Right lobe of liver (tissue), 6 donors: Measurements from ENCODE around the gene EDN2. TPM values are rescaled to one million over a fixed set of nuclear protein-coding genes. Genes with fewer than 3 reads are reported as not detected.
A peak's percentile ranks its signal among the peaks of the same experiment; 100 is the strongest.

ENCODE experiments used
- ATAC-seq, 4 donors: fragments of 200-7000 bp; cut with Tn5 transposase; one replicate each; pipeline ENCODE4 v1.9.1; 2020; ENCODE audit warnings: mild to moderate bottlenecking in 4 of 4, moderate library complexity in 4 of 4
- DNase-seq, 3 donors: peaks; one replicate each; pipeline ENCODE4 v3.0.0-alpha.2; 2020
- H3K27ac ChIP-seq, 3 donors: fragments of 200-600 bp; one replicate each; pipeline ENCODE4 v1.8.0; 2022
- H3K27me3 ChIP-seq, 2 donors: fragments of 200-600 bp; one replicate each; pipeline ENCODE4 v1.8.0; 2022
- H3K36me3 ChIP-seq, 4 donors: fragments of 200-600 bp; sonication (generic) in 1 of 4; one replicate each; pipeline versions ENCODE4 v1.5.1 to v1.8.0; 2017 to 2022; ENCODE audit warnings: control low read depth in 1 of 4
- H3K4me1 ChIP-seq, 4 donors: fragments of 200-600 bp; sonication (generic) in 1 of 4; one replicate each; pipeline versions ENCODE4 v1.5.1 to v1.8.0; 2017 to 2022; ENCODE audit warnings: control low read depth in 1 of 4
- H3K4me3 ChIP-seq, 3 donors: fragments of 200-600 bp; one replicate each; pipeline ENCODE4 v1.8.0; 2022
- H3K9me3 ChIP-seq, 4 donors: fragments of 200-600 bp; sonication (generic) in 1 of 4; one replicate each; pipeline versions ENCODE4 v1.5.1 to v1.8.0; 2017 to 2022; ENCODE audit warnings: control low read depth in 1 of 4
- CTCF ChIP-seq, 4 donors: fragments of 200-600 bp in 3 of 4; fragments of 450-650 bp in 1 of 4; IDR thresholded peaks; one replicate each; pipeline versions ENCODE4 v1.5.1 to v1.8.0; 2016 to 2022; ENCODE audit warnings: antibody characterized with exemption in 4 of 4, mild to moderate bottlenecking in 2 of 4
- POLR2A ChIP-seq: fragments of 450-650 bp; IDR thresholded peaks from one replicate; pipeline ENCODE4 v1.6.1; 2017; ENCODE audit warnings: antibody characterized with exemption, mild to moderate bottlenecking
- WGBS: methylation state at CpG from one replicate; pipeline ENCODE4 v1.1.6; 2018; ENCODE audit warnings: low coverage, low lambda C conversion rate; ENCODE audit not compliant: insufficient coverage; ENCODE audit errors: missing lambda C conversion rate; 5-methylcytosine and 5-hydroxymethylcytosine counted together
- intact Hi-C, 2 donors: fragments of 100-400 bp; cut with DNase I; formaldehyde crosslinking; loops; one replicate each; pipeline versions ENCODE4 v1.11.2 to v1.14.1; 2022
- total RNA-seq, 6 experiments: library from RNA; depleted of rRNA in 2 of 6; stranded (reverse); fragments of >200 nt in 2 of 6; fragmentation: NEBNext Ultra II Directional in 3 of 6; extraction: Animal tissue kit (Norgen Biotek cat#: 25700) in 3 of 6; gene quantifications; one replicate each; pipeline versions ENCODE4 v1.1.0 to v1.2.4, GENCODE V29; 2016 to 2023
- donor health status: DM: no; HTN: yes; CAD: no.
- donor health status: DM: no; HTN: no; CAD: no.
- donor health status: DM: no; HTN: no; CAD: no.
- donor health status: DM: no; HTN: yes; CAD: no.
- donor health status: DM: no; HTN: yes; CAD: no.

The EDN2 gene
- total RNA-seq, 6 experiments from 2014 or later, result 0.18 to 1.6 (median 0.31) TPM; not detected in 2

DNA sequence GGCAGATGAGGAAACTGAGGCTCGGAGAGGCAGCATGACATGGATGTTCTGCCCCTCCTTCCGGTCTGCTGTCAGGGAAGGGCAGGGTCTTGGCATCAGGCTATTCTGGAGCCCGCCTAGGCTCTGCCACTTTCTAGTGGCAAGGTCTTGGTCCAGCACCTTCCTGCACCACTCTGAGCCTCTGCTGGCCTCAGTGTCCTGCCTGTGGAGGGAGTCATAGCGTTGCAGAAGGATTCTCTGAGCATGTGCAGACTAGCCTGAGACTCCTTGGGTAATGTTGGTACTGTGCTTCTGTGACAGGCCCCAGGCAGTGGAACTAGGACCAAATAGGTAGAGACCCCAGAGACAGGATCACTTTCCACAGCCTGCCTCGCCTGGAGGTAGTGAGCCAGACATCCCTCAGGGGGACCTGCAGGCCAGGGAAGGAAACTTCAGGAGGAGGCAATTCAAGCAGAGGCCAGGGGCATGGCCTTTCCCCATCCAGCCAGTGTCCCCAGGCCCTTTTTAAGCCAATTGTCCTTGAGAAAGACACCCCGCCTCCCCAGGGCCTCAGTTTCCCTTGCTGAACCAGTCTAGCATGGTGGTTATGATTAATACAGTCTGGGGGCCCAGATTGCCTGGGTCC lies 10.6 kb downstream of the EDN2 start:
- Histone ChIP-seq H3K36me3 (no peaks in the 10 kb centered on the region), H3K4me1 (peaks cover 0 to 22% (median 9%) of the 10 kb centered on the region in 4 donors), H3K27me3 (no peaks in the 10 kb centered on the region), H3K9me3 (no peaks in the 10 kb centered on the region), H3K4me3 (no peak overlapping the region), H3K27ac (no peak overlapping the region)
- peak in 1 of 3 donors; percentile 21 for DNase-seq
- no peak for ATAC-seq
- 92% methylated on average over 2 of the region's 6 CpGs for WGBS
- TF ChIP-seq POLR2A (no peak), CTCF (IDR thresholded peaks at IDR 0.05) (no peak)
- intact Hi-C loops, result no loop called here

GRCh38 chr1:41471658-41472057 lies 12.8 kb downstream of the EDN2 start:
- ATAC-seq, result no peak

DNA sequence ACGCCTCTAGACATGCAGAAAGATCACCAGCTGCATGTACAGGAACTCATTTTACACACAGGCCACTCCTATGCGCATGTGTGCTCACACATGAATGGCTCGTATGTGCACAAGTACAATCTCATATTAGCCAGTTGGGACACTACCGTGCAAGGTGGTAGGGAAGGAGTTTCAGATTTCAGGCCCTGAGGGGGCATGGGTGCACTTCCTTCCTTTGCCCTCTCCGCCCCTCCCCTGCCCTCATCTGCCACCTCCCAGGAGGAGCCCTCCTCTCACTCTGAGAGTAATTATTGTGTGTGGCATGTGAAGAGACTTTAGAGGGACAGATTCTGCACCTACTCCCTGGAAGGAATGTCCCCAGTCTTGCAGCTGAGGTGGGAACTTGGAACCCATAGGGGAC lies 14.8 kb downstream of the EDN2 start:
- H3K9me3 ChIP-seq, result no peaks in the 10 kb centered on the region
- intact Hi-C loops, result no loop called here
- no peaks in the 10 kb centered on the region for H3K36me3 ChIP-seq
- no peak for TF ChIP-seq POLR2A
- no peak for TF ChIP-seq CTCF (IDR thresholded peaks at IDR 0.05)
- DNase-seq, result peak in 1 of 3 donors; percentile 20
- no peaks in the 10 kb centered on the region for H3K27me3 ChIP-seq
- ATAC-seq, result no peak
- no peak overlapping the region for H3K4me3 ChIP-seq
- H3K4me1 ChIP-seq, result no peaks in the 10 kb centered on the region
- H3K27ac ChIP-seq, result no peak overlapping the region
- 67% methylated on average over 3 of the region's 5 CpGs for WGBS

More at GRCh38 chr1:41471658-41472057, 12.8 kb downstream of the EDN2 start:
- no peaks in the 10 kb centered on the region for H3K9me3 ChIP-seq
- H3K36me3 ChIP-seq, result no peaks in the 10 kb centered on the region
- H3K27me3 ChIP-seq, result no peaks in the 10 kb centered on the region
- H3K4me1 ChIP-seq, result peaks cover 0 to 11% (median 4%) of the 10 kb centered on the region in 4 donors
- H3K4me3 ChIP-seq, result no peak overlapping the region
- DNase-seq, result peak in 1 of 3 donors; percentile 13
- TF ChIP-seq POLR2A, result no peak
- TF ChIP-seq CTCF (IDR thresholded peaks at IDR 0.05), result no peak
- 69% methylated on average over 5 of the region's 6 CpGs for WGBS
- intact Hi-C loops, result no loop called here
- no peak overlapping the region for H3K27ac ChIP-seq

DNA sequence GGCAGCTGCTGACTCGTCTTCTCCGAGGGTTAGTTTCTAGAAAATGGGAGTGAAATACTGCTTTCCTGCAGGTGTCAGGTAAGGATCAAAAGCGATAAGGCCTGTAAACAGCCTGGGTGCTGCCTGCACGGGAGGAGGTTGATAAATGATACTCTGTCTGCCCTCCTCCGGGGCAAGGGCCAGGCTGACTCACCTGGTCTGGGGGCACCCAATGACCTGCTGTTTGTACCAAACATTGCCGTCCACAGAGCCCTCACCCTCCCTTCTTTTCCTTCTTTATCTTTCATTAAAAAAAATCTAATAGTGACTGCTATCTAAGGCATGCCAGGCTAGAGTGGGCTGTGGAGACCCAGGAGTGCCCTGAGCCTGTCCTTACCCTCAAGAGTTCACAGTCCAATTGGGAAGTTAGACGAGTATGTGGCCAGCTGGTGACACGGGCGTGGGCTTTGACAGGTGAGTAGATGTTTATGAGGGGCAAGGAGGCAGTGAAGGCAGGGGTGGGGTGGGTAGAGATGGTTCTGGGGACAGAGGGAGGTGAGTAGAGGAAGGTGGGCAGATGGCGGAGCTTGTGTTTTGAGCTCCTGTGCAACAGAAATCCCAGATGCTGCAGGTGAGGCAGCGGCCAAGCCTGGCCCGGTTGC lies 16.2 kb downstream of the EDN2 start:
- WGBS, result 67% methylated on average over 10 of the region's 12 CpGs
- Histone ChIP-seq H3K4me3 (no peak overlapping the region), H3K27me3 (no peaks in the 10 kb centered on the region), H3K9me3 (no peaks in the 10 kb centered on the region), H3K36me3 (no peaks in the 10 kb centered on the region), H3K4me1 (no peaks in the 10 kb centered on the region), H3K27ac (no peak overlapping the region)
- no peak for TF ChIP-seq POLR2A
- no peak for TF ChIP-seq CTCF (IDR thresholded peaks at IDR 0.05)
- peak in 1 of 4 donors; percentile 91 for ATAC-seq
- DNase-seq, result peak in 2 of 3 donors; percentile 5 to 51
- intact Hi-C loops, result no loop called here
